ENCODE measurements around the gene PTGDS.
A peak's percentile ranks its signal among the peaks of the same experiment; 100 is the strongest.

The PTGDS gene

GRCh38 chr9:136945333-136946227, 31.7 kb upstream of the PTGDS start:
- no peak for DNase-seq (ENCODE audit: low spot score)

- DNase-seq (ENCODE audit: low spot score) = no peak
Observed at GRCh38 chr9:136946228-136947027, 30.9 kb upstream of the PTGDS start.

- no peak for DNase-seq (ENCODE audit: low spot score)
Observed at GRCh38 chr9:136947028-136947891, 30.0 kb upstream of the PTGDS start.

- DNase-seq (ENCODE audit: low spot score) = no peak
Observed at GRCh38 chr9:136947955-136948510, 29.3 kb upstream of the PTGDS start.

- no peak for DNase-seq (ENCODE audit: low spot score)
Observed at GRCh38 chr9:136949239-136949816, 28.0 kb upstream of the PTGDS start.

GRCh38 chr9:136949817-136950655, 27.3 kb upstream of the PTGDS start:
- peak; percentile 97 for DNase-seq (ENCODE audit: low spot score)

GRCh38 chr9:136950656-136951276, 26.5 kb upstream of the PTGDS start:
- DNase-seq (ENCODE audit: low spot score) = no peak

GRCh38 chr9:136951541-136952320, 25.6 kb upstream of the PTGDS start, which contains the start of gene LCN12:
TSS of gene LCN12 (plus strand) at chr9:136952273. CDS start at chr9:136952328, 55 bp downstream.
- DNase-seq (ENCODE audit: low spot score) = no peak

- DNase-seq (ENCODE audit: low spot score) = no peak
Observed at GRCh38 chr9:136952321-136952850, 24.9 kb upstream of the PTGDS start.

- no peak for DNase-seq (ENCODE audit: low spot score)
Observed at GRCh38 chr9:136952876-136953770, 24.2 kb upstream of the PTGDS start.

- DNase-seq (ENCODE audit: low spot score) = no peak
Observed at GRCh38 chr9:136953771-136954269, 23.5 kb upstream of the PTGDS start.

GRCh38 chr9:136954270-136955083, 22.8 kb upstream of the PTGDS start:
- DNase-seq (ENCODE audit: low spot score) = no peak

- no peak for DNase-seq (ENCODE audit: low spot score)
Observed at GRCh38 chr9:136955202-136955942, 21.9 kb upstream of the PTGDS start.

GRCh38 chr9:136955943-136956335, 21.4 kb upstream of the PTGDS start:
- no peak for DNase-seq (ENCODE audit: low spot score)

- DNase-seq (ENCODE audit: low spot score) = no peak
Observed at GRCh38 chr9:136956604-136957003, 20.7 kb upstream of the PTGDS start.

GRCh38 chr9:136957461-136957860, 19.8 kb upstream of the PTGDS start:
- DNase-seq (ENCODE audit: low spot score) = no peak
